GM21529 (cell line): ENCODE data around the gene SHF.
A peak's percentile ranks its signal among the peaks of the same experiment; 100 is the strongest.
"Not testable (repeated sequence)": the region's sequence is repeated elsewhere in the genome, so short reads cannot be mapped to it uniquely, and the experiment has no call there.

ENCODE experiments used
- ATAC-seq: cut with Tn5 transposase; IDR thresholded peaks from one replicate; pipeline ENCODE4 v1.9.1; 2021; ENCODE audit not compliant: unreplicated experiment

The SHF gene, protein sequence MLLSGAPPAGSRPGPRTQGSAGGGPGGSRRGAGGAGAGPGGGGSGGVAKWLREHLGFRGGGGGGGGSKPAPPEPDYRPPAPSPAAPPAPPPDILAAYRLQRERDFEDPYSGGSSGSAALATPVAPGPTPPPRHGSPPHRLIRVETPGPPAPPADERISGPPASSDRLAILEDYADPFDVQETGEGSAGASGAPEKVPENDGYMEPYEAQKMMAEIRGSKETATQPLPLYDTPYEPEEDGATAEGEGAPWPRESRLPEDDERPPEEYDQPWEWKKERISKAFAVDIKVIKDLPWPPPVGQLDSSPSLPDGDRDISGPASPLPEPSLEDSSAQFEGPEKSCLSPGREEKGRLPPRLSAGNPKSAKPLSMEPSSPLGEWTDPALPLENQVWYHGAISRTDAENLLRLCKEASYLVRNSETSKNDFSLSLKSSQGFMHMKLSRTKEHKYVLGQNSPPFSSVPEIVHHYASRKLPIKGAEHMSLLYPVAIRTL

DNA sequence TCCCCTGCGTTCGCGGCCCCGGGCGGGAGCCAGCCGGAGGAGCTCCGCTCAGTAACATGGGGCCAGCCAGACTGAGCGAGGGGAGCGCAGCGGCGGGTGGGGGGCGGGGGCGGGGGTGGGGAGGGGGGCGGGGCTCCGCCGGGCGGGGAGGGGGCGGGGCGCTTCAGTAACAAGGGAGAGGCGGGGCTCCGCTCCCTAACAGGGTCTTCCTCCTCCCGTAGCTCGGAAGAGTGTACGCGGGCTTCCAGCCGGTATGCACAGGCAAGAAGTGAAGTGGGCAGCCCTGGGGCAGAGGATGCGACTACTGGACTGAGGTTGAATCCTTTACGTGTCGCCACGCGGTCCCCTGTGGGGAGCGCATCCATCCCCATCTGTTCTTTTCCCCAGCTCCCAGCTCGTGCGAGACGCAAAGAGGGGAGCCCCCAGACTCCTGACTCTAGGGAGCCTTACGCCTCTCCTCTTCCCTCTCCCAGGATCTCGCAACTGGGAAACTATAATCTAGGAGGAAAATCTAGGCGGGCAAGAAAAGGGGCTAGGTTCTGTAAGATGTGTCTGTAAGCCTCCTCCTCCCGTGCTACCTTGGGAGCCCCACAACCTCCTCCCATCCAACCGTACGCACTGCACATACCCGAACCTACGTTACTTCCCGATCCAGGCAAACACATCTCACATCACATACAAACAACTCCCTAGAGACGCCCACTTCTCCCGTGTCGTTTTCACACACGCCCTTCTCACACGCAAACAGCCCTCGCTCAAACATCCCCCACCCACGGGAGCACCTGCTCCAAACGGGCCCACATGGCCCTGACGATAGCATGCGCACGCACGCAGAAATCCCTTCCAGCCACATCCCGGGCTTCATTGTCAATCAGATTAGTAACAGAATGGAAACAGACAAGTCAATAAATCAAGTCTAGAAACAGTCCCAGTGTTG is at the start of gene SHF:
SHF (minus strand) TSS at position 73 of the 937 bp plus-strand sequence; CDS start at position 58, 15 bp downstream.
- peak; percentile 57 for ATAC-seq

DNA sequence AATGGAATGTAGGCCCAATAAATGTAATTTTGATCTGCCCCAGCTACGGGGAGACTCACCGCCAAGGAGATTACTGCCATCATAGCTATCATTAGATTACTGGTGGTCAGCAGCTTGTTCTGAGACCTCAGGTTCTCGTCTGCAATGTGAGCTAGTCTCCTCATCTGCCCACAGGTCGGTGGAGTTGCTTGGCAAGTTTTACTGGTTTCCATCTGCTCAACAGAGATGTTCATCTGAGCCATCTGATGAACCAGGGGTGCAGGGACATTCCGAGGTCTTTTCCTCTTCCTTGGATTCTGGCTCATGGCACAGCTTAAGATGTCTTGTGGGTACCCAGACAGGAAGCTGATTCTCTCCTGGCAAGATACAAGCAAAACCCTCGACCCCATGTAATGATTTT is 49.0 kb upstream of the SHF start:
- not testable (repeated sequence) for ATAC-seq

DNA sequence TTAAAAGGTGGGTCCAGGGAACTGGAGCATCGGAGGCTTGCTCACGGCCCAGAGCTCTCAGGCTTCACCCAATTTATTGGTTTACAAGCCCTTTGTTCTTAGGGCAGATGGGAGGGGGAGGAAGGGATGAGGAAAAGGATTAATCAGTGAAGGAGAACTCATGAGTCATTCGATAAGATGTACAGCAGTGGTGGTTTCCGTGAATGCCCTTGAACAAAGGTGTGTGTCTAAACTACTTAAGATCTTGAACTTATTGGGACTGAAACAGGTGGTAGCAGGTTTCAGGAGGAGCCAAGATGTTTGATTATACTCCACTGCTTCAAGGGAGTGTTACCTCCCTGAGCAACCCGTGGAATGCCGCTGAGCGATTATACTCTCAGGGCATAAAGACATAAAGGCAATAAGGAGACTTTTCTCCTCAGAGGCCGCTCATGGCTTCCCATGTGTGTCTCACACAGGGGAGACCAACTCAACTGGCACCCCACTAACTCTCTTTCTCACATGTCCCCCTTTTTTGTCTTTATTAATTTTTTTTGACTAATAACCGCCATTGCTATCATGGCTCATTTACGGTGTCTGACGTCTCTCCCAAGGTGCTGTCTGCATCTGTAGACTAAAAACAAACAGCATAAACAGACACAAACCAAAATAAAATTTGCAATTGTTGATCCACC is 46.9 kb upstream of the SHF start:
- ATAC-seq: no peak

DNA sequence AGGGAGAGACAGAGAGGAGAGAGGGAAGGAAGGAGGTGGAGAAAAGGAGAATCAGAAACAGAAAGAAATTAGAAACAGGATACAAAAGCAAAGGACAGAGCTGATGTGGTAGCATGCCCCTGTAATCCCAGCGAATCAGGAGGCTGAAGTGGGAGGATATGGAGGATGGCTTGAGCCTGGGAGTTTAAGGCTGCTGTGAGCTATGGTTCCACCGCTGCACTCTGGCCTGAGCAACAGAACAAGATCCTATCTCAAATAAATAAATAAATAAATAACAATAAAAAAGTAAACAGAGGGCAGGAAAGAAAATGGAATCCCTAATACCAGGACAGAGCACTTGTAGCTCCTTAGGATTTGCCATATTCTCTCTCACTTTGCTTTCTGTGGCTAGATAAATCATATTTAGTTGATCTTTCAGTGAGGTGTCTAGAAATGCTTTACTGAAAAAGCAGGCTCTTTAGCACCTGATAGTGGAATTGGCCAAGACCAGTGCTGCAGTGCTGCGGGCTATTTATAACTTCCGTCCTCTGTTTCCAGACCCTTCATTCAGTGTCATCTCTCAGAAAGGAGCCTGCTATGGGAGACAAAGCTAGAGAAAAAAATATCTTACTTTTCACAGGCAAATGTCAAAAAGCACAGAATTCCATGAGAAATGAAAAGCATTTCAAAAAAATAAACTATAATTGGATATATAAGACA is 44.2 kb upstream of the SHF start:
- ATAC-seq: no peak

DNA sequence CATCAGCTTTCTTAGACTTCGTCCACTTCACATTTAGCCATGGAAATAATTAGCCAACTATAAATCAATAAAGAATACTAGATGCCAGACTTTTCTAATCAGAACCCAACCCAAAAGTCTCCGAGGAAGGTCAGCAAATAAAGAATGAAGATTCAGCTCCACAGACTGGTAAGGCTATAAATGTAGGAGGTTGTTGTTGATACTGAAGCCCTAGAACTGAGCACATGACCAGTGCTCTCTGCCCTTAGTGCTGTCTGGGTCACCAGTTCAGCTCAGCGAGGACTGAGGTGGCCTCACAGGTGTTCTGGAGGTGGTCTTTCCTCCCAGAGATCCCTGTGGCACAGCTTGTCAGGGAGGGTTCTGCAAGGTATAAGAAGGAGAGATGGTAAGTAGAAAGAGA is 43.4 kb upstream of the SHF start:
- no peak for ATAC-seq

DNA sequence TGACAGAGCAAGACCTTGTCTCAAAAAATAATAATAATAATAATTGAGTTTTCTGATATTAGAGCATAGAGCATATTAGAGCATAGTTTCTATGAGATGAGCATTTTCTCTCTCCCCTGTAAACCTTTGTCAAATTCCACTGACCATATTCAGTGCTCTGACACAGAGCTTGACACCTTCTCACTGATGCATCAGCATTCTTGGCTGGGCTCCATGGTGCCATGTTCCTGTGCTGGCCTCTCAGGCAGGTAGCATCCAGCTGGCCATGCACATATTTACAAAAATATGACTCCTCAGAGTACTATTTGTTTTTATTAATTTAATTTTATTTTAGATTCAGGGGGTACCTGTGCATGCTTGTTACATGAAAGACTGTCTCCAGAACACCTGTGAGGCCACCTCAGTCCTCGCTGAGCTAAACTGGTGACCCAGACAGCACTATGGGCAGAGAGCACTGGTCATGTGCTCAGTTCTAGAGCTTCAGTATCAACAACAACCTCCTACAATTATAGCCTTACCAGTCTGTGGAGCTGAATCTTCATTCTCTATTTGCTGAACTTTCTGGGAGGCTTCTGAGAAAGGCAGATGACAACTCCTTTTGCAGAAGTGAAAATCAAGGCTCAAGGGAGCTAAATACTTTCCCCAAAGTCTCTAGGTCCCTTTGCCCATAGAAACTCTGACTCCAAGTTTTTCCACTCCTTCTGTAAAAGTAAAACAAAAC is 42.6 kb upstream of the SHF start:
- no peak for ATAC-seq

DNA sequence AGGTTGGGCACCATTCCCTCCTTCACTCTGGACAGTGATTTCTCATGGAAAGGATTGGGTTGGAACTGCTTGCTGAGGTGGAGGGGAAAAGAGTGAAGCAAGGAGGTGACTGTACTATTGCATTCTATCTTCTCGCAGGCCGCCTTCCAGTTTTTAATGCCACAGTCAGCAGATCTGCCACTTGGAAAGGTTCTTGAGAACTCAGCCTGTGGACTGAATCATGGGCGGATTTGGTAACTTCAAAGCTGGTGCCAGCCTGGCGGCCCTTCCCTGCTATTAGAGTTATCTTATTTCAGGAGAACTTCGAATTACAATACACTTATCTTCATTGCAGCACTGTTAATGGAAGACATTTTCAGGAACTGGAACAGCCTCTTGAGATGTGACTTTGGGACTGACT is 41.2 kb upstream of the SHF start:
- ATAC-seq: no peak

DNA sequence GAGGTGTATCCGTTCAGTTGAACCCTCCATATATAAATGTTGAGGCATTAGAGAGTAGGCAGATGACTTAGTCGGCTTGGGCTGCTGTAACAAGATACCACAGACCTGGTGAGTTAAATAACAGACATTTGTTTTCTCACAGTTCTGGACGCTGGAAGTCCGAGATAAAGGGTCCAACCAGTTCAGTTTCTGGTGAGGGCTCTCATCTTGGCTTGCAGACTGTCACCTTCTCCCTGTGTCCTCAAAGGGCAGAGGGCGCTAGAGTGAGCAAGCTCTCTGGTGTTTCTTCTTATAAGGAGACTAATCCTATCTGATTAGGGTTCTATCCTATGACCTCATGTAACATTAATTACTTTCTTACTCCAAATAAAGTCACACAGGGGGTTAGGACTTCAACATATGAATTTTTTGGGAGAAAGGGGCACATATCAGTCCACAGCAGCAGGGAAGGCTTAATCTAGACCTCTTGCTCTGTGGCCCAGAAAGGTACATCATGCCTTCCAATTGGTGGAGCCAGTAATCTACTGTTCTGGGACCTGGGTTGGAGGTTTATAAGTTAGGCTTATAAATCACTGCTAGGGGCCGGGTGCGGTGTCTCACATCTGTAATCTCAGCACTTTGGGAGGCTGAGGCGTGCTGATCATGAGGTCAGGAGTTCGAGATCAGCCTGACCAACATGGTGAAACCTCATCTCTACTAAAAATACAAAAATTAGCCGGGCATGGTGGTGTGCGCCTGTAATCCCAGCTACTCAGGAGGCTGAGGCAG is 37.9 kb upstream of the SHF start:
- no peak for ATAC-seq

DNA sequence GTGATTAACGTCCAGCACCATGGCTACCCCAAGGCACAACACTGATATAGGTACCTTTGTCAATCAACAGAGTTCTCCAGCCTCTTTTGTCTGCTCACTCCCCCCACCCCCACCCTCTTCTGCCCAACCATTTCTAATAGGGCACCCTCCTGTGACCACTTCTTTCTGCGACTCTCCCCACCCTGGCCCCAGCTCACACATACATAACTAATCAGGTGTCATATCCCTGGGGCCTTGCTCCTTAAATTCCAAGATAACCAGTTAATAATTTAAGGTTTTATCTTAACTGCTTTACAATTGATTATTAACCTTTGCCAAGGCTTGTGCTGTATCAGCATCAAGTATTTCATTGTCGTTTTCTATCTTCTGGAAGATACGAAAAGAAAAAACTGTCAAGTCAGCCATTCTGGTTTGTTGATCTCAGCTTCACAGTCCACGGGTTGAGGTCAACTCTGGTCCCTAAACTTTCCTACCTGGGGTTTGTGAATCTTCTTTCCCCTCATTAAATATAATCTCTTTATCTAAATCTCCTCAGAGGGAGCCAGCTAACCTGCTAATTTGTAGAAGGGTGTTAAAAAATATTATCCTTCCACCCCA is 37.0 kb upstream of the SHF start:
- no peak for ATAC-seq

DNA sequence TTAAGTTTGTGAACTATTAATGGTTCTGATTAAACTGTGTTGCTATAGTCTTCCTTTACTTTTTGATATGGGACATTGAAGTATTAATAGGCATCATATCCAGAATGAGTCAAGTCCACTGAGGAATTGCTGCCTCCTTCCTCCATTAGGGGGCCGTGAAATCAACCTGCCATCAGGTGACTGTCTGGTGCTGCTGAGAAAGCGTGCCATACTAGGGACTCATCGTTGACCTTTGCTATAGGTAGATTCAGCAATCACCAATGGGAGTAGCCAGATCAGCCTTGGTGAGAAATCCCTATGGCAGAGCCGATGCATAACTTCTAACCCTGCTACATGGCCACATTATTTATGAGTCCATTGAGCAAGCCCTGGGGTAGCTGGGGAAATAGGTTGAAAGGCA is 34.2 kb upstream of the SHF start:
- no peak for ATAC-seq

DNA sequence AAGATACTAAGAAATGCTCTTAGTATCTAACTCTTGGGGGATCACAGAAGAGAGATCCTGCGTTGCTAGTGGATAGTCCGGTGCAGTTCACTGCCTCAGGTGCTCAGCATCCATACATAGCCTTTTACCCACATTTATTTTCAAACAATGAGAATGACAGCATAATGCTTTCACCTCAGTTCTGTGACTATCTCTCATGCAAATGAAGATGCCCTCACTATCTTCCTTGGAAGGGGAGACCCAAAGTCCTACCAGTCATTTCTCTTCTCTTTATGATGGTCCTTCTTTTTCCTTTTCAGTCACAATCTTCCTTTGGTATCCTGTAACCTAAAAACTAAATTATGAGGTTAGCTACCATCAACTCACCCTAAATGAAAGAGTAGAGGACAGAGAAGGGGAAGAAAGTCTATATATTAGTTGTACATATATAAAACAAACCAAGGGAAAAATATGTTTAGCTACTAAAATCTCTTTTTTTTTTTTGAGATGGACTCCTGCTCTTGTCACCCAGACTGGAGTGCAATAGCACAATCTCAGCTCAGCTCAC is 33.4 kb upstream of the SHF start:
- no peak for ATAC-seq

DNA sequence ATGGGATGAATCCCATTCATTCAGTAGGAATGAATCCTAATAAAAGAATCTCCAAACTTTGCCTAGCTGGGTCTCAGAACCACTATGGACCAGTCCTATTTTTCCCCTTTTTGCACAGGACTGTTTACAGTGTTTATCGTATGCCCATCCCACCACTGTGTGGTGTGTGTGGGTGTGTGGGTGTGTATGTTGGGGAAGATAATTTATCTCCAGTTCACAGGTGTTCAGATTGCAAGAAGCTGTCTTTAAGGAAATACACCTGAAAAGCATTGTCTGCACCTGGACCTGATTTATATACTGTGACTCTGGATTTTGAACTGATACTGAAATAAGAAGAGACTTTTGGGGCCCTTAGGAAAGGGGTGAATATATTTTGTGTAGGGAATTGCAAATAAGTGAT is 24.7 kb upstream of the SHF start:
- no peak for ATAC-seq

DNA sequence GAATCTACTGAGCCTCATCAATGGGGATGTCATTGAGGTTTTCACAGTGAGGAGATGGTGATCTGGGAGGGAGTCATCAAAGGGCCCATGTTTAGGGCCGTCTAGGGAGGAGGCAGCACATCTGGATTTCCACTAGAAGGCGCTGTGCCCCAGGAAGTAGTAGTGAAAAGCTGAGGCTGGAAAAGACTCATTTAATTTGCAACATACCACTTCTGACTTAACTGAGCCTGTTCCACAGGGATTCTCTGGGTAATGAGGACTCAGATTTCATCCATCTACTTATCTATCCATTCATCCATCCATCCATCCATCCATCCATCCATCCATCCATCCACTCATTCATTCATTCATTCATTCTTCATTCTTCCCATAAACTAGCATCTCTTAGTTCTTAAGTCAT is 17.4 kb upstream of the SHF start:
- ATAC-seq: no peak

DNA sequence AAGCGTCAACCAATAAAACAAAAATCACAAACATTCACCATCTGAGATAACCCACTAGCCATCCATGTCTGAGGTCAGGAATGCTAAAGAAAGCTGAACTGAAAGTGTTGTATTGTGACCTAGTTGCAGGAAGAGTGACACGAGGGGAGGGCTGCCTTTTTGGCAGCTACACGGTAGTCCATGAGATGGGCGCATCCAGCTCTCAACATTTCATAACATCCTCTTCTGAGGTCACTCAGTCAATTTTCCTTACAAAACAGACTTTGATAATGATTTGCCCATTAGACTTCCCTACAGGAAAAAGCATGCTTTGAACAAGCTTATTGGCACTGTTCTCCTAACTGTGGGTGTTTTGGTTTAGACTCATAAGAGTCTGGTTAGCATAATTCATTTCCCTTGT is 15.4 kb upstream of the SHF start:
- no peak for ATAC-seq

DNA sequence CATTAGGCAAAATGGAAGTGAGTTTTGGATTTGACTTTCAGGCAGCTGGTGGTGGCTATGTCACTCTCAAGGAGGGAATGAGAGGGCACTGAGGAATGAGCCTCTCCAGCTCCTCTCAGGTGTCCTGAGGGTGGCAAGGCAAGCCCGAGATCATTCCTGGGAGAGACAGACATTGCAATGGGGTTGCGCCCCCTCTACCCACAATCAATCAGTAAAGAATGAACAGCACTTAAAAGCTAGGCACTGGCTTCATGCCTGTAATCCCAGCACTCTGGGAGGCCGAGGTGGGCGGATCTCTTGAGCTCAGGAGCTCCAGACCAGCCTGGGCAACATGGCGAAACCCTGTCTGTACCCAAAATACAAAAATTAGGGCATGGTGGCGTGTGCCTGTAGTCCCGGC is 14.1 kb upstream of the SHF start:
- ATAC-seq: no peak

DNA sequence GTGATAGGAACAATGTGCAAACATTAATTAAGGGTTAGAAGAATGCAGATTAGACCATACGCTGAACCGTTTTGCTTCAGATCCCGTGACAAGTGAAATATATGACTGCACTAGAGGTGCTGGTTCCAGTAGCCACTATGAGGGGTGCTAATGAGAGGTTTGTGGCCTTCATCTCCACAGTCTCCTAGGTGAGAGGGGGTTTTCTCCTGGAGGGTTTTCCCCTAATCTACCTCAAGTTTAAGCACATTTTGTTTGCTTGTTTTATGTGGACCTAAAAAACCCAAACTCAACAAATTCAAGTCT is 13.7 kb upstream of the SHF start:
- ATAC-seq: no peak

DNA sequence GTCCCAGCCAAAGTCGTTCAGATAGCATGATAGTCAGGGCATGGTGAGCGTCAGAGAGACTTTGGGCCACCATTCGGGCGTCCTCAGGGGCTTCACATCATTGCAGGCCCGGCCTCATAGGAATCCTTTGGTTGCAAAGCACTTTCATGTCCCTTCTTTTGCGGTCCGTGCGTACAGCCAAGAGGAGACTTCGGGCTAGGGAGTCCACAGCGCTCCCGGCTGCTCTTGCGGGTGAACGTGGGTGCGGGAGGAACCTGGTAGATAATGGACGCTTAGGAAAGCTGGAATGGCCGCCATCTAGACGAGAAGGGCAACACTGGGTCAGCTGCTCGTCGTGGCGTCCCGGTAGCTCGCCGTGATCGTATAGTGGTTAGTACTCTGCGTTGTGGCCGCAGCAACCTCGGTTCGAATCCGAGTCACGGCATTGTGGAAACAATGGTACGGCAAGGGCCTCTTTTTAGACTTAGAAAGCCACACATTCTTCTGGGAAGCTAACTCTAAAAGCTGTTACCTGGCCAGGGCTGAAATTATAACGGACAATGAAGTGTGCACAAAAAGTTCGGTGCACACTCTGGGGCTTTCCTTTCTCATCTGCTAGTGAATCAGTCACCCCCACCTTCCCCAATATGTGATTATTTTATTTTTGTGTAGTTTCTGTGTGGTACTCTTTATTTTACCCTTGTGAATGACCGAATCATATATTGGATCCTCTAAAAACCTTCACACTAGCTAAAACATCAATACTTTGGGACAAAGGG is 13.2 kb upstream of the SHF start:
- ATAC-seq: peak; percentile 2
